GM23248 (cell line): ENCODE data around the gene PRPF4.

Source experiments
- EZH2 ChIP-seq: fragments of 200-600 bp; sonication (generic); IDR thresholded peaks from 2 replicates; pipeline ENCODE4 v1.6.1; 2018; ENCODE audit warnings: antibody characterized with exemption, mild to moderate bottlenecking; ENCODE audit not compliant: insufficient read depth, poor library complexity, severe bottlenecking
- EZH2phosphoT487 ChIP-seq: fragments of 200-600 bp; sonication (generic); IDR thresholded peaks from 2 replicates; pipeline ENCODE4 v1.6.1; 2018; ENCODE audit warnings: antibody characterized with exemption, moderate library complexity, mild to moderate bottlenecking, low read depth; ENCODE audit not compliant: insufficient read depth

- TF ChIP-seq EZH2phosphoT487 (no peak), EZH2 (no peak)
Observed at GRCh38 chr9:113311961-113312360, 36.5 kb downstream of the PRPF4 start.
